Measurements from ENCODE around the gene KBTBD12.

The KBTBD12 gene

DNA sequence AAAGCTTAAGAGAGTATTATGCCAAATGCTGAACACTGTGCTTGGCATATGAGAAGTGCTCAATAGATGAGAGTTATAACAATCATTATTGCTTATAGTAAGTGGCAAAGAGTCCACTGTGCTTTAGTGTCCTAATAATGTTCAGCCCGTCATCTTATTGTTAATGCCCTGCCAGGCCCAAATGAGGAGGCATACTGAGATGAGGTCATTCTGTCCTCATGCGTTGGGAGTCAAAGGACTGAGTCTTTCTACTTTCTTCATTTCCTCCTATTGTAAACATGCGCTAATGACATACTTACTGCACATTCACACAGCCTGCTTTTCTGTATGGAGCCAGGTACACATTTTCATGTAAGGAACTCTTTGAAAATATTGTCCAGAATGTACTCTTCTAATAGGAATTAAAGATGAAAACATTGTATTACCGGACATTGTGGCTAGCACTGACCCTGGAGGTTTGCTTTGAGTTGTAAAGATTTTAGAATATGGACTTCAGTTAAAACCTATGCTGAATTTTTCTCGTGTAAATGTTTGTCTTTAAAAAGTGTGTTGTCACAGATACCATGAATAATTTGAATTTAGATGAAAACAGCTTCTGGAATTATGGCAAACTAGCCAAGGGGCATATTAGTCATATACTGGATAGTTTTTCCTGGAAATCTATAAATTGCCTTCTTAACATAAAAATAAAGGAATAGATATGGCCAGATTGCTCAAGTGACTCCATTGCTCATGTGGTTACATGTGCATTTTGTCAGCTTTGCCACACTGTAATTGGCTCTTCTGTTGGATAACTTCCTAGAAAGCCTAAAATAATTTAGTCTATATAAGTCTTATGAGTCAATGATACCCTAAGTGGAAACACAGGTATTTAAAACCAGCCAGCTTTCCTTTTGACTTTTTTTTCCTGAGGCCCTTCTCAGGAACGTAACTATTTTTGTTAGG is 38.3 kb downstream of the KBTBD12 start:
- DNase-seq (ENCODE audit: low read depth in 3 of 3) = no peak

DNA sequence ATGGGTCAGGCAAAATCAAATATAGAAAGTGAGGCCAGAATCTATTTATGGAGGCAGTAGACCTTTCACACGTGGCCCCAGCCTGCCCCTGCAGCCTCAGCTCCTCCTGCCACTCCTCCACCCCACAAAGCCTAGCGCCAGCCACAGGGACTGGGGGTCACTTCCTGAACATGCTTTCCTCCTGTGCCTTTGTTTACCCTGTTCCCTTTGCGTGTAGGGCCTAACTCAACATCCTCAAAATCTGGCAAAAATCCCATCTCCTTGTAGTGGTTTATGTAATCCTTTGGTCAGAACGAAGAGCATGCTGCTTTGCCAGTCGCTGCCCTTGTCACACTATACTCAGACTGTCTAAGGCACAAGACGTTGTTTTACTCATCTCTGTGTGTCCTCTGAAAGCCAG is 39.6 kb downstream of the KBTBD12 start:
- DNase-seq (ENCODE audit: low read depth in 3 of 3) = no peak

DNA sequence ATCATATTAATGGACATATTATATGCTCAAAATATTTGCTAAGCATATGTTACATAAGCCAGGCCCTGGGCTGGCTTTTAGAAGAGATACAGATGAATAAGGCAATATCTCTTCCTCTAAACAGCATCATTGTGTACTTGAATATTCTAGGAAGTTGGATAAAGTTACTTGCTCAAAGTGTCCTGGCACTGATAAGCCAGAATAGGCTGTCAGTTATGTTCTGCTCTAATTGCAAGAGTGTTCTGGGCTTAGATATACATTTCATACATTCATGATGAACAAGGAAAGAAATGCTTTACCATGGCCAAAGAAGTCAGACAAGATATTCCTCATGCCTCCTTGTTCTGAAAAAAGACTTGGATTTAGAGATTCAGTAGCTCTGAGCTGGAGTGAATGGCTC is 40.7 kb downstream of the KBTBD12 start:
- DNase-seq (ENCODE audit: low read depth in 3 of 3) = no peak

DNA sequence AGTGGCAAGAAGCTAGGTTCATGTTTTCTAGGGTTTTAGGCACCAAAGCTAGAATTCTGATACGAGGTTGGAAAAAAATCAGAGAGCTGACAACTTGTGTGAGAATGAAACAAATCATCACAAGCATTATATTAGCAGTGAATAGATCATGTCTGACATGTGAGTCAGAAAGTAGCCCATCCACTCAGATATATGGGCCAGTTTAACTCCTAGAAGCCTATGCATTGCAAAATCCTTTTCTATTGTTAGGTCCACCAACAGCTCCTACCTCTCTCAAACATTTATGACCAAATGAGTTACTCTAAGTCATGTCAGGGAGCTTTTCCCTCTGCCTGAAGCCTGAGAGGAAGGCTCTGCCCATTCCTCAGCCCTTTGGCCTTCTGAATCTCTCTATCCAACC is 44.0 kb downstream of the KBTBD12 start:
- no peak for DNase-seq (ENCODE audit: low read depth in 3 of 3)

DNA sequence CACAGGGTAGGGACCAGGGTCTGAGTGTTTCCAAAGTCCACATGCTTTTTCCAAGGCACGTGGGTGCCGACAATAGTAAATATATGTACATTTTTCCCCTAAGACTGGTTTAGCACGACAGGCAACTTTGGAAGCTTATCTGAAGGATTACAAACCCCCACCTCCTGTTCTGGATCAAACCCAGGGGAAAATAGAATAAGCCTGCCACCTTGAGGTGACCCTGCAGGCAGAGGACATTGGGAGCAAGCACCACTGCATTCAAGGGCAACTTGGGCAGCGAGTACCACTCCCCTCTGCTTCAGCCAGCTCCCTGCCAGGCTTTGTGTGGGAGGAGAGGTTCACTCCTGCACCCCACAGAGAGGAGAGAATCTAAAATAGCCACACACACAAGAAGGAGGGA is 44.8 kb downstream of the KBTBD12 start:
- no peak for DNase-seq (ENCODE audit: low read depth in 3 of 3)

DNA sequence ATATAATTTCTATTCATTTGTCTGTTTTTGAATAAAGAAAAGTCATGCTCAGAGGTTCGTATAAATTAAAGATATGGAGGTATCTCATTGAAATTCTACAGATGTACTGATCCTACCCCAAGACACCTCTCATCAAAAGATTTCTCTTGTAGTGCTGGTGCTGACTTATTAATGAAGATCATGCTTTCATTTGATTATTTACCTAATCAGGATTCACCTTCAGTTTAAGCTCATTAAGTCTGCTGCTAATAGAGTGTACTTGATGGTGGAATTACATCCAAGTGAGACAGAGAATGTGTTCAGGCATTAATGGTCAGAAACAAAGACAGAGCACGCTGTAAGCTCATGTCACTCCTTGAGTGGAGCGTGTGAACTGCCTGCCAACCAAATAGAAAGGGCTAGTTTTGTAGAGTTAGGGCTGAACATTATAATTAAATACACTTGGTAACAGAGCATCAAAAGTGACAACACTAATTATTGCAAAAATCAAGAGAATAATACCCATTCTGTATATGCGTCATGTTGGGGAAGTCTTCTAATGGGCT is 45.5 kb downstream of the KBTBD12 start:
- DNase-seq (ENCODE audit: low read depth in 3 of 3) = no peak

DNA sequence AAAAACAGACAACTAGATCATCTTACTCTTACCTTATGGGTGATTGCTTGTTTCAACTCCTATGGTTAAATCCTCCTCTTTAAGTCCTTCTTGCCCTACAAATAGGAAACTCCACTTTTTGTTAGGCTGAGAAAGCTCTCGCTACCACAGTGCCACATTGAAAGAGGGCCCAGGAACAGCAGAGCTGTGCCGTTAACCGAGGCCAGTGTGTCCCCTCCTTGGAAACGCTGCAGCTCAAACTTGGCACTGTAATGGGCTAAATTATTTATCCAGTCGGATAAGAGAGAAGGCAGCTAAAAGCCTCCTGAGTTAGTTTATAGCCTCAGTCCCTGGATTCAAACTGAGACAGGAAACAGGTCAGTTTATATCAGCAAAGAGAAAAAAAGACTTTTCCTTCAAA is 46.1 kb downstream of the KBTBD12 start:
- no peak for DNase-seq (ENCODE audit: low read depth in 3 of 3)

DNA sequence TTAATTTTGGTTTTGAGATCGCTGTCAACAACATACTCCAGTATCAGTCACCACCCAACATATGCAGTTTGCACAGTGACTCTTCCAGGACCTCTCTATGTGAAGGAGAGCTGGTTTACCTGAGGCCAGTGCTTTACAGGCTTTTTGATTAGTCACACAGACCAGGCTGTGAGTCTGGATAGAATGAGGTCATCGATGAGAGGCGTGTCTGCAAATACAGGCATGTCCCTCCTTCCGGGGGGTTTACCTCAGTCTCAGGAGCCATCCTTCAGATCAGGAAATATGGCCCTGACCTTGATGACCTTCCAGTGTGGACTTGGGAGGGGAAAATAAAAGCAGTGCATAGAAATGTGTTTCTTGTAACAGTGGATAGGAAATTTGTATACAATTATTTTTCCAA is 46.9 kb downstream of the KBTBD12 start:
- DNase-seq (ENCODE audit: low read depth in 3 of 3) = no peak

DNA sequence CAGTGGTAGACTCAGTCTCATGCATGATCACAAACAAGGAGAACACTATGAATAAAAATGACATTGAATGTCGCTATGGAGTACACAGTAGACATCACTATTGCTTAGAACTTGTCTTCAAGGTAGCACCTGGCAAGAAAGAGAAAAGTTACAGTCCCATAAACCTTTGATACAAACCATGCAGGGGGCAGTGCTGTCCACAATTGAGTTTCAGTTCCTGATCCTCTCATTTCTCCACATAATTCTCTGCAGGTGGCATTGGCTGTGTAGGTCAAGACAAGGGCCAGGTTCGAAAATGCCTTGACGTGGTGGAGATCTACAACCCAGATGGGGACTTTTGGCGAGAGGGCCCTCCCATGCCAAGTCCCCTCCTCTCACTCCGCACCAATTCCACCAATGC is 47.9 kb downstream of the KBTBD12 start:
- no peak for DNase-seq (ENCODE audit: low read depth in 3 of 3)

DNA sequence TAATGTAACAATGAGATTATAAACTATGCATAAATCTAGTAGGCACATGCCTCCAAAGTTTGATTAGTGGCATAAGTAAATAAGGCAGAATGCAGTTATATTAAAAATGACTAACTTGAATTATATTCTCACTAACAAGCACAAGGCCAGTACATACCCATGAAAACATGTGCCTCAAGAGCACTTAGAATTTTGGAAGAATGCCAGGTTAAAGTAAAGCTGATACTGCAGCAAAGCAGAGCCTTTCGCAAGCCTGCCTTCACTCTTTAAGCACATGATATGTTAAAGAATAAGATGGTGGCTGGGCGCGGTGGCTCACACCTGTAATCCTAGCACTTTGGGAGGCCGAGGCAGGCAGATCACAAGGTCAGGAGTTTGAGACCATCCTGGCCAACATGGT is 49.0 kb downstream of the KBTBD12 start:
- DNase-seq (ENCODE audit: low read depth in 3 of 3) = no peak

DNA sequence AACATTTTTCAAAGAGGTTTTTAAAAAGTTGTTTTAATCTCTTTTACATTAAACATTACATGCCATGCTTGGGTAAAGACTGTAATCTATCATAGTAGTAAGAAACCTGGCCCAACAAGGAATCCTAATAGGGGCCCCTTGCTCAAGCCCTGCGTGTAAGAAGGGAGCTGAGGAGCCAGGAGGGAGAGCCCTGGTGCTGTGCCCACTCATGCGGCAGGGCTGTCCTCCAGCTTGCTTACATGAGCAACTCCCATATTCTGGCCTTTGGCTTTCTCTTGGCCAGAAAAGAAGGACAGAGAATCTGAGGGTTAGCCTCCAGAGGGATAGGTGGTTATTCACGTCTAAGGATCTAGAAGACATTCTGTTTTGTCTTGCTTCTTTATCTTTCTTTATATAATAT is 49.8 kb downstream of the KBTBD12 start:
- no peak for DNase-seq (ENCODE audit: low read depth in 3 of 3)

DNA sequence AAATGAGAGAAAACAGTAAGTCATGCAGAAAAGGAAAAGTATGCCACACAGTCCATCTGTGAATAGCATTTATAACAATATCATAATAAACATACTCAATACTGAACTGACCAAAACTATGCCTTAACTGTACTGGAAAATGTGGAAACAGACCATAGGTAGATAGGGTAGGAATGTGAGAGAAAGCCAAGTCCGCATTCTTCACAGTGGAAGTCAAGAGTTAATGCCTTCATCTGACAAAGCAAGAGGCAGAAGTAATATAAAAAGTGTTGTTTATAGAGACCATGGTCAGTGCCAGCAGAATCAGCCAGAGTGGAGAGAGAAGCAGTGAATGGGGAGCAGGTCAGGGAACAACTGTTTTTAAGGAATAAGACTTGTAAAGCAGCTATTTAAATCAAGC is 52.3 kb downstream of the KBTBD12 start:
- no peak for DNase-seq (ENCODE audit: low read depth in 3 of 3)

DNA sequence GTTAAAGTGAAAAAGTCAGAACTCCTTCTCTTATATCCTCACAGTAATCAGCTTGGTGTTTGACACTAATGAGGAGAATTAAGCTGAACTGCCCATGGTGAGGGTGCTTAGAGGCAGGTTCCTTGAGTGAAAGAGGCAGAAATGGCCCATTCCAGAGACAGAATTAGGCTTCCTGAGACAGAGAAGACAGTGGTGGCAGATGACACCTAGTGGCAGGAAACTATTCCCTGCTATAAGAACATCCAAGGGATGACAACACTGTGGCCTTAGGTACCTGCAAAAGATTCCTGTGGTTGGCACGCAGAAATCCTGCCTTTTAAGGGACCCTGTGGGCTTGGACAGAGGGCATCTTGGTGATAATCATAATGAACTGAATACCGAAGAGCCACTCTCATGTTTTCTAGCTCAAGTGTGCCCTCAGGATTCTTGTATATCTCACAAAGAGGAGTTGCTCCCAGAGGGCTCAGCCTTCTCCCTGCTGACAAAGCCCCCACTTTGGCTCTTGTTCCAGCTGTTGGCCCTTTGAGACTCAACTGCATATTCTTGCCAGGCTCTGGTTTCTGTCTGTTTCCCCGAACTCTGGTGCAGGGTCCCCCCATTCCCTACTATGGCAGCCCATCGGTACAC is 56.0 kb downstream of the KBTBD12 start:
- DNase-seq (ENCODE audit: low read depth in 3 of 3) = peak in 1 of 3 experiments; percentile 5

DNA sequence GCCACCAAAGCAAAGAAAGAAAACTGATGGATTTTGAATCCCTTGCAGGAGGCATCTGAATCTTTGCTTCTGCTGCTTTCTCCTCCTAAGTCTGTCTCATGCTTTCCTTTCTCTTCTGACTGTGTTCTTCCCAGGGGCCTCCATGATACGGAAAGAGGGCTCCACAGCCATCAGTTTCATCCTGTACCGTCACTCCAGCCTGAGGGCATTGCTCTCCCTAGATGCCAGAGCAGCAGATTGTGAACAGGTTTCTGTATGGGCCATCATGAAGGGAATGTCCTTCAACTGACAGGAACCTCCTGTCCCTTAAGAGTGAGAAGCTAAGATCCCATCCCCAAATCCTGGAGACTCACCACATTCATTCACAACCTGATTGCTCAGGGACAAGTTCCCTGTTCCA is 59.2 kb downstream of the KBTBD12 start:
- no peak for DNase-seq (ENCODE audit: low read depth in 3 of 3)

DNA sequence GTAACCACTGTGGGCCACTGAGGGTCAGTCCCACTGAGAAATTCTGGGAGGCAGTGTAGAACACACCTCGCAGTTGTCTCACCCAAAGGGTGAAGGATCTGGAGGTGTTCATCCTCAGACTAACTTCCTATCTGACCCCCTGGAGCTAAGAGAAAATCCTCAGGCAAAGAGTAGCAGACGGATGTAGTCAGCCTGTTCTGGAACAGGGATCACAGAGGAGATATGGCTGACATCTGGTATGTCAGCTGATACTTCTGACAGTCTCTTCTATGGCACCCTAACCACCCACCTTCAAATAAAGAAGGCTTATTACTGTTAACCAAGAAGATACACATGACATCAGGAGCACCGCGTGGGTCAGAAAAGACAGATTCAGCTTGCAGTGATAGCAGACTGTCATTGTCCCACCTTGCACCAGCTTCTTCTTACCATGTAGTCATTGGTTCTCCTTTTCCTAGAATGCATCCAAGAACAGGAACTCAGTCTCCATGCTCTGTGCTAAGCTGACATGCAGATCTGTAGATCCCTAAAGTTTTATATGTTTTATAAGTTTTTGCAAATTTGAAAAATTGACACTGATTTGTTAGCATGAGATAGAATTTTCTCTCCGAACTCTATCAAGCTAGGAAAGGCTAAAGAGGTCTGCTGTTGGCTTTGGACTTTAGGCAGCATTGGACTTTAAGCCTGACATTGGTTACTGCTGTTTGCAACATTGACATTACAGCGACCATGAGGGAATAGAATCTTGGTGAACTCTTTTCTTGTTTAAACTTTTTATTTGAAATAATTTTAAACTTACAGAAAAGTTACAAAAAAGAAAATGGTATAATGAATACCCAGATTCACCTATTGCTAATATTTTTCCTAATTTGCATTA is 60.4 kb downstream of the KBTBD12 start:
- DNase-seq (ENCODE audit: low read depth in 3 of 3) = no peak

DNA sequence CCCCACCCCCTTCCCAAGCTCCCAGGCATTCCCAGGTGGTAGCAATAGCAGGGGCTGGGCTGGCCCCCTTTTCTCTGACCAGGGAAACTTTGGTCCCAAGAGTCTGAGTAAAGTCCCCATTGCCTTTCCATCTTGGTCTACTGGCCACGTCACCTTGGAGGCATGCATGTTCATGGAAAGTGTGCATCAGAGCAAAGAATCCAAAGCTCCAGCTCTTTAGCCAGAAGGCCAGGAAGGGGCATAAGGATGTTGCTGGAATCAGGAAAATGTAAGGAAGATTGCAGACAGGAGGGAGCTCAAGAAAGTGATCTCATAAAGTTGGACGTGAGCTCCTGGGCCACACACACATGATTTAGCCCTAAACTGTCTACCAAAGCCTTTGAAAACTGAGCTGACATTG is 63.6 kb downstream of the KBTBD12 start:
- DNase-seq (ENCODE audit: low read depth in 3 of 3) = no peak

DNA sequence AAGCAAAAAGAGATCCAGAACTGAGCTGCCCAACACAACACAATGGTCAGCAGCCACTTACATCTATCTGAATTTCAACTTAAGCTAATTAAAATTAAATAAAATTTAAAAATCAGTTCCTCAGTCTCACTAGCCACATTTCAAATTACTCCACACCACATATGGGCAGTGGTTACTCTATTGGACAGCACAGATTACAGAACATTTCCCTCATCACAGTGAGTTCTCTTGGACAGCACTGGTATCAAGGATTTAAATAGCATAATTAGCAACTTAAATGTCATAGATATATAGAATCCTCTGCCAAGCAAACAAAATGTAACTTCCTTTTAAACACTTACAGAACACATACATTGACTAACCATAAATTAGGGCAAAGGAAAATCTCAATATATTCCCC is 64.4 kb downstream of the KBTBD12 start:
- DNase-seq (ENCODE audit: low read depth in 3 of 3) = no peak

DNA sequence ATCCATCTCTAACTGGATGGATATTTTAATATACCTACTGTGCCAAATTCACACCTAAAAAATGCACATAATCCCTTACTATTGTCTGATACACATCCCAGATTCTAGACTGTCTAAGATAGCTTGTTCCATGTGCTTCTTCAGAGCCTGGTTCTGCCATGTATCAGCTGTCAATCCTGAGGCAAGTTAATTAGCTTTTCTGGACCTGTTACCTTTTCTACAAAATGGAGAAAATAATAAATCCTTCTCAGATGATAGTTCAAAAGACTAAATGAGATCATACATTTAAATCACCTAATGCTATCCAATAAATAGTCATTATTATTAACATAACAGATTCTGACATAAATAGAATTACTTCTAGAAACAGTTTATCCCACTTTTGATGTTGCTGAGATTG is 66.1 kb downstream of the KBTBD12 start:
- no peak for DNase-seq (ENCODE audit: low read depth in 3 of 3)

DNA sequence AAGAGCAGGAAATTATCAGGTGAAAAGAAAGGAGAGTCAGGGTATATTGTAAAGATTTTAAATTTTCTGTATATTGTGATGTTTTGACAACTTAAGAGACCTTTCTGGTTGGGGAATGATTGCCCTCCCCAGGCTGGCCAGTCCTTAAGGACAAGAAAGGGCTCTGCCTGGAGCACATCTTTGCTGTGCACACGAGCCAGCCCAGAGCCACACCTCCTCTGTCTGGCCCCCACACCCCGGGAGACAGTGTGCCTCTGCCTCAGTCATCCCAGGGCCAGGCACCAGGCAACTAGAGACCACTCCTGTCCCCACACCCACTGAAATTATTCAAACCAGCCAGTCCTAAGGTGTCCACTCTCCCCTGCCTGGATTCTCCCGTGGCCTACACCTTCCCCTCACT is 67.1 kb downstream of the KBTBD12 start:
- DNase-seq (ENCODE audit: low read depth in 3 of 3) = no peak

DNA sequence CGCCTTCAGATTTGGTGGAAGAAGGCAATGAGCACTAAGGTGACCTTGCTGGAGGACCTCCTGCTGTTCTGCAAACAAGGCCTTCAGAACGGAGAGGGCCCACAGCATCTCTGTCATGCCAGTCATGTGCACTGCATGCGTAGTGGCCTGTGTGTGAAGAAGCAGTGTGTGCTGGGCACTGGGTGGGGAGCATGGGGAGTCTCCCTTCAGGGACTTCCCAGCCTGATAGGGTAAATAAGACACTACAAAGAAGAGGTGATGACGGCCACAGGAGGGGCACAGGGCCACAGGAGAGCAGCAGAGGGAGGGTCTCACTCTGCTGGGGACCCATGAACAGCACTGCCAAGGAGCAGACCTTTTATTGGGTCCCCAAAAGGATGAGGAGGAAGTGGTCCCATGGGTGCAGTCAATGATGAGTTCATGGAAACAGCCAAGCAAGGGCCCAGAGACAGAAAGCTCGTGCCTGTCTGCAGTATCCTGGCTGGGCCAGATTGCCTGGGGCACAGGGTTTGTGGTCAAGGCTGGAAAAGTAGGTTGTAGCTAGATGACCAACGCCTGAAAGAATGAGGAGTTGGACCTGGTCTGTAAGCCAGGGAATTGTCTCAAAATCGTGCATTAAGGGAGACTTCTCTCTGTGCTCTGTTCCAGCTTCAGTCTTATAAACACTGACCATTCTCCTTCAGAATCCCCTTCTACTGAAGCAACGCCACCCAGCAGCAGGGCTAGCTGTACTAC is 69.4 kb downstream of the KBTBD12 start:
- no peak for DNase-seq (ENCODE audit: low read depth in 3 of 3)

DNA sequence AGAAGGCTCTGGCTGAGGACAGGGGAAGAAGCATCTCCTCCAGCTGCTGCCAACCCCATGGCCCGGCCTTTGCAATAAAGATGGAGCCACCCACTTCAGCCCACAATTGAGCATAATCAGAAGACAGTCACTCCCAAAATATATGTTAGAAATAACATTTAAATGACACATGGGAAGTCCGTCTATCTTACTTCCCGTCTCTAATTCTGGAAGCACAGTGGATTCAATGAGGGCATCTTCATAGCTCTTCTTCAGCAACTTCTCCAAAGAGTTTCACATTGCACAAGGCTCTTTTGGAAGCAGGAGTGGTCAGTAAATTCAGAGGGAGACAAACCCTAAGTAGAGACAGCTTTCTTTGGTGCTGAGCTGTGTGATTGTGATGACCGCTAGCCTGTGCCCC is 70.2 kb downstream of the KBTBD12 start:
- no peak for DNase-seq (ENCODE audit: low read depth in 3 of 3)
